ENCODE measurements around the gene NIBAN1. TPM values are rescaled to one million over a fixed set of nuclear protein-coding genes. Genes with fewer than 3 reads are reported as not detected.

Gene NIBAN1
- total and polyA plus RNA-seq, 2 donors (not counting 3 experiments of a cell fraction or from before 2014, with no cell fraction given), result 0.23 to 2.8 TPM

- no peaks in the 10 kb centered on the region for H3K4me1 ChIP-seq (ENCODE audit: control insufficient read depth, extremely low read depth, insufficient read depth, low read length)
- FAIRE-seq (no peak), DNase-seq (ENCODE audit: low read depth, low spot score) (no peak)
- H3K9me3 ChIP-seq (replicated peaks; ENCODE audit: control insufficient read depth, insufficient read depth, low read length), result no peaks in the 10 kb centered on the region
- no peak overlapping the region for H3K4me2 ChIP-seq (ENCODE audit: insufficient read depth, low read length)
- intact Hi-C loops (cut with micrococcal nuclease), result no loop called here
- CTCF ChIA-PET, result no interaction called here
- no TSS peak for BruUV-seq (replicated peaks)
- H3K4me3 ChIP-seq (replicated peaks in 1 of 3; ENCODE audit: insufficient read depth in 1 of 3, low read depth in 1 of 3, low read length in 3 of 3), result no peak overlapping the region
- no peaks in the 10 kb centered on the region for H3K36me3 ChIP-seq (ENCODE audit: control insufficient read depth in 2 of 2, extremely low read depth in 1 of 2, insufficient read depth in 2 of 2, low read length in 2 of 2)
- dilution Hi-C loops (cut with MboI; ENCODE audit: extremely low pct_ligation_motif_present, low sequenced_read_pairs), result no loop called here
- no peaks in the 10 kb centered on the region for H3K79me2 ChIP-seq (ENCODE audit: control insufficient read depth, insufficient read depth, low read length)
- H3K27me3 ChIP-seq (ENCODE audit: control insufficient read depth in 2 of 2, insufficient read depth in 2 of 2, low read length in 2 of 2), result peaks cover 0 to 1% of the 10 kb centered on the region in 2 experiments
- no peak for TF ChIP-seq GATA2 (IDR thresholded peaks at IDR 0.05; ENCODE audit: insufficient read depth, insufficient read length, low read depth, low read length)
- no peak for TF ChIP-seq POLR2A (IDR thresholded peaks at IDR 0.05; ENCODE audit: low read depth, low read length)
- no peak for TF ChIP-seq FOS (IDR thresholded peaks at IDR 0.05; ENCODE audit: borderline replicate concordance, insufficient read depth, low read length)
- TF ChIP-seq EZH2 (IDR thresholded peaks at IDR 0.05; ENCODE audit: borderline replicate concordance, low read depth, low read length, severe bottlenecking), result no peak
- no peak for TF ChIP-seq MYC (IDR thresholded peaks at IDR 0.05; ENCODE audit: low read depth, low read length)
- no peak for TF ChIP-seq JUN (IDR thresholded peaks at IDR 0.05; ENCODE audit: borderline replicate concordance, insufficient read depth, insufficient read length, low read depth)
- TF ChIP-seq CTCF (IDR thresholded peaks at IDR 0.05; ENCODE audit: extremely low read depth in 1 of 2, insufficient read depth in 1 of 2, low read depth in 1 of 2, low read length in 2 of 2), result no peak
- no peak for TF ChIP-seq MAX (IDR thresholded peaks at IDR 0.05; ENCODE audit: insufficient read depth, insufficient read length)
- no peak for TF ChIP-seq POLR2AphosphoS5 (IDR thresholded peaks at IDR 0.05; ENCODE audit: insufficient read depth, low read depth, low read length)
- no peak overlapping the region for H3K27ac ChIP-seq (ENCODE audit: insufficient read depth, low read depth, low read length)
- H4K20me1 ChIP-seq (replicated peaks; ENCODE audit: control insufficient read depth, extremely low read depth, insufficient read depth, low read length), result no peaks in the 10 kb centered on the region
- POLR2A ChIA-PET, result no interaction called here
- no peaks in the 10 kb centered on the region for H3K9me1 ChIP-seq (replicated peaks; ENCODE audit: control insufficient read depth, extremely low read depth, insufficient read depth, low read length)
- H3K9ac ChIP-seq (replicated peaks; ENCODE audit: extremely low read depth, insufficient read depth, low read length), result no peak overlapping the region
- H2AFZ ChIP-seq (ENCODE audit: low read depth, low read length), result no peak overlapping the region
Observed at GRCh38 chr1:184941410-184941733, 32.9 kb downstream of the NIBAN1 start.

Measured in endothelial cell of umbilical vein (primary cell).